AG09309 (cell line): ENCODE results near the gene TCF23.

Source experiments
- DNase-seq: peaks from one replicate; pipeline ENCODE4 v3.0.0-alpha.2; 2010; ENCODE audit warnings: low read depth
- H3K4me3 ChIP-seq: 2 replicates; pipeline ENCODE4 v1.5.1; 2011; ENCODE audit warnings: mild to moderate bottlenecking, low read depth, low read length, moderate library complexity; ENCODE audit not compliant: control insufficient read depth
- CTCF ChIP-seq: IDR thresholded peaks from 2 replicates; pipeline ENCODE4 v1.5.1; 2011; ENCODE audit warnings: mild to moderate bottlenecking, low read depth, low read length, inconsistent platforms; ENCODE audit not compliant: insufficient read depth, control insufficient read depth; ENCODE audit errors: missing control alignments

TCF23 gene

DNA sequence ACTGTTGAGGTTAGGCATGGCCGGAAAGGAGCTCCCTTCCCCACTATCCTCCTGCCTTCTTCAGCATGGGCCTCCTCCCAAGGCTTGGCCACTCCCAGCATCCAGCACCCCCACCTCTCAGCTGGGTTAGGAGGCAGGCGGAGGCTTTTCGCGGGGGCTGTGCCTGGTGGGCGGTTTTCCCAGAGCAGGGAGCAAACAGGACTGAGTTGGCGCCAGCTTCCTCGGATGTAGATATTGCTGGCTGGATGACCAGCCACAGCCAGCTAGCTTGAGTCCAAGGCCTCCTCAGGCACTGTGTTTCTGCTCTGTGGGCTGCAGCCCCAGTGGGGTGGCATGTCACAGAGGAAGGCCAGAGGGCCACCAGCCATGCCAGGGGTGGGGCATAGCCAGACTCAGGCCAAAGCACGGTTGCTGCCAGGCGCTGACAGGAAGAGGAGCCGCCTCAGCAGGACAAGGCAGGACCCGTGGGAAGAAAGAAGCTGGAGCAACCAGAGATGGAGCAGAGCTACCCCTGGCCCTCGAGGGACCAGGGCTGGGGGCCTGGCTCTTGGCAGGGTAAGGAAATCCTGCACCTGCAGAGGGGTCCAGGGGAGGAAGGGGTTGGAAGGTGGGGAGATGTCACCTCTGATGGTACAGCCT is at the start of gene TCF23:
TCF23 (plus strand) TSS at position 204 of the 639 bp plus-strand sequence; CDS start at position 334, 130 bp downstream.
- no peak for TF ChIP-seq CTCF
- no peak for DNase-seq
- H3K4me3 ChIP-seq, result no peak within 1 kb of the TSS

GRCh38 chr2:27099334-27099955 is 49.4 kb upstream of the TCF23 start:
- no peak for TF ChIP-seq CTCF
- no peak overlapping the region for H3K4me3 ChIP-seq
- no peak for DNase-seq

- TF ChIP-seq CTCF, result no peak
- DNase-seq, result no peak
- H3K4me3 ChIP-seq, result no peak overlapping the region
Measured at GRCh38 chr2:27100036-27100435, 48.8 kb upstream of the TCF23 start.

DNA sequence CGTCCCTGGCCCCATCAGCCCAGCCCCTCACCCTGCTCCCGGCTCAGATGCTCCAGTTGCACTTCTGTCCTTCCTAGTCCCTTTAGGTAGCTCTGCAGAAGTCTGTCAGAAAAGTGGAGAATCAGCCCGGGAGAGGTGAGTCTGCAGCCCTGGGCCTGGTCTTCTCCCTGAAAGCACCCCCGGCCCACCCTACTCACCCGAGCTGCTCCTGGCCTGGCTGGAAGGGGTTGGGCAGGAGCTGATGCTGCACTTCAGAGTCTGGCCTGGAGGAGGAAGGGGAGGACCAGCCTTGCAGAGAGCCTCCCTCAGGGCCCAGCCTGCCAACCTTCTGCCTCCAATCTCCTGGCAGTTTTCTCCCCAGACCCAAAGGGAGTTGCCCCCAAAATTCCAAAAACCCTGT is 46.5 kb upstream of the TCF23 start:
- H3K4me3 ChIP-seq, result no peak overlapping the region
- DNase-seq, result no peak
- no peak for TF ChIP-seq CTCF

DNA sequence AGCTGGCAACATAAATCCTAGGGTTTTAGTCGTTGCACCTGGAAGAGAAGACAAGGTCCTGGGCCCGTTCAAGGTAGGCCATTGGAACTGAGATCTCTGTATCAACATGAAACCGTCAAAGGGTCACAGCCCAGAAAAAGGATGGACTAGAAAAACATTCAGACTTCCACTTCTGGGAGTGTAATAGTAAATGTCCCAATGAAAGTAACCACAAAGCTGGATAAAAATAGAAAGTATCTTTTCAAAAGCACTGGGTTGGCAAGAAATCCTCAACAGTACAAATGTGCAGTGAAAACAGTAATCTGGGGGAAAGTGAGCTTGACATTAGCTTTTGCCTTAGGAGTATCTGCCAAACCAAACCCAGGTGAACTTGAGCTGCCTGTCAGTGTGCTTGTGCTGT is 42.8 kb upstream of the TCF23 start:
- TF ChIP-seq CTCF, result no peak
- no peak for DNase-seq
- H3K4me3 ChIP-seq, result no peak overlapping the region

GRCh38 chr2:27108221-27108620 is 40.6 kb upstream of the TCF23 start:
- no peak for TF ChIP-seq CTCF
- H3K4me3 ChIP-seq, result no peak overlapping the region
- DNase-seq, result no peak
